ENCODE data around the gene KIT. TPM values are rescaled to one million over a fixed set of nuclear protein-coding genes. Genes with fewer than 3 reads are reported as not detected.
A peak's percentile ranks its signal among the peaks of the same experiment; 100 is the strongest.

KIT gene
- total and polyA plus RNA-seq, 2 of the 4 experiments (the other 2 are of a cell fraction) = 3.3 to 5.9 TPM

DNA sequence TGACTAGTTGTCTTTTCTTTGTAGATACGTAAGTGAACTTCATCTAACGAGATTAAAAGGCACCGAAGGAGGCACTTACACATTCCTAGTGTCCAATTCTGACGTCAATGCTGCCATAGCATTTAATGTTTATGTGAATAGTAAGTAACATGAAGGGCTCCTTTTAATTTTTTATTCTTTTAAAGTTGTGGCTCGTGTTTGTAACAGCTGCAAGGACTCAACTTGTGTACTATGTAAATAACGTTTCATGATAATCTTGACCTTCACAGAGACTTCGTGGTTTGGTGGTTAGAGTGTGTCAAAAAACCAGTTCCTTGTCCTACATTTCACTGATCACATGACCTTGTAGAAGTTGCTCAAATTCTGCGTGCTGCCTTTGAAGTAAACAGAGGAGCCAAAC lies 51.6 kb downstream of the KIT start:
- no peak overlapping the region for H3K14ac ChIP-seq (replicated peaks; ENCODE audit: low read depth, low read length)
- H4K91ac ChIP-seq (ENCODE audit: insufficient read depth, low read depth, low read length) = no peak overlapping the region
- H3K4me3 ChIP-seq (ENCODE audit: insufficient read depth, low read depth, low read length) = no peak overlapping the region
- ChIA-PET CTCF (no interaction called here), POLR2A (ENCODE audit: unreplicated experiment) (no interaction called here)
- no peaks in the 10 kb centered on the region for H4K20me1 ChIP-seq (ENCODE audit: insufficient read depth, low read length)
- no peak overlapping the region for H2BK20ac ChIP-seq (ENCODE audit: low read depth, low read length)
- H2BK5ac ChIP-seq (ENCODE audit: low read depth, low read length, poor library complexity, severe bottlenecking) = peak overlapping the region; percentile 31
- no peak overlapping the region for H2AK5ac ChIP-seq (ENCODE audit: low read depth, low read length)
- no peak overlapping the region for H3K23ac ChIP-seq (ENCODE audit: low read depth, low read length)
- no peak overlapping the region; the same call in 1 of the 2 replicates for H3K4me2 ChIP-seq (ENCODE audit: low read depth, low read length)
- no peak overlapping the region for H3K18ac ChIP-seq (ENCODE audit: low read depth, low read length)
- H3K4ac ChIP-seq (ENCODE audit: low read depth, low read length) = no peak overlapping the region
- DNase-seq = peak; percentile 45
- H3K9me1 ChIP-seq (ENCODE audit: insufficient read depth, low read length) = 0 out of 2 replicates have a peak, but pooled peaks cover 3% of the 10 kb centered on the region
- BruUV-seq (replicated peaks) = no TSS peak
- peaks cover 9% of the 10 kb centered on the region for H3K4me1 ChIP-seq (ENCODE audit: control insufficient read depth, insufficient read depth, low read length)
- no peak overlapping the region for H3K56ac ChIP-seq (ENCODE audit: extremely low read depth, insufficient read depth, low read length)
- no CpG with 5 or more reads among the region's 8 CpGs for WGBS, 2 experiments (ENCODE audit: extremely low coverage in 2 of 2, insufficient read length in 1 of 2)
- no peaks in the 10 kb centered on the region for H3K9me3 ChIP-seq (ENCODE audit: control insufficient read depth, insufficient read depth, low read length)
- intact Hi-C loops (cut with micrococcal nuclease) = no loop called here
- H2BK15ac ChIP-seq (ENCODE audit: low read depth, low read length) = no peak overlapping the region
- H2BK120ac ChIP-seq (ENCODE audit: low read depth, low read length) = no peak overlapping the region
- no peak overlapping the region for H4K8ac ChIP-seq (ENCODE audit: low read depth in 2 of 2, low read length in 2 of 2)
- no peak overlapping the region for H2AK9ac ChIP-seq (replicated peaks; ENCODE audit: low read depth, low read length, poor library complexity)
- peaks cover 6% of the 10 kb centered on the region for H3K36me3 ChIP-seq (ENCODE audit: control insufficient read depth, insufficient read depth, low read length)
- no peak overlapping the region for H4K5ac ChIP-seq (ENCODE audit: low read depth, low read length)
- in situ Hi-C loops (cut with MboI; ENCODE audit: low sequenced_read_pairs) = no loop called here
- TF ChIP-seq POLR2A (IDR thresholded peaks at IDR 0.05; ENCODE audit: low read depth, low read length) = no peak
- TF ChIP-seq, protein P1, sequence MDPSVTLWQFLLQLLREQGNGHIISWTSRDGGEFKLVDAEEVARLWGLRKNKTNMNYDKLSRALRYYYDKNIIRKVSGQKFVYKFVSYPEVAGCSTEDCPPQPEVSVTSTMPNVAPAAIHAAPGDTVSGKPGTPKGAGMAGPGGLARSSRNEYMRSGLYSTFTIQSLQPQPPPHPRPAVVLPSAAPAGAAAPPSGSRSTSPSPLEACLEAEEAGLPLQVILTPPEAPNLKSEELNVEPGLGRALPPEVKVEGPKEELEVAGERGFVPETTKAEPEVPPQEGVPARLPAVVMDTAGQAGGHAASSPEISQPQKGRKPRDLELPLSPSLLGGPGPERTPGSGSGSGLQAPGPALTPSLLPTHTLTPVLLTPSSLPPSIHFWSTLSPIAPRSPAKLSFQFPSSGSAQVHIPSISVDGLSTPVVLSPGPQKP (IDR thresholded peaks at IDR 0.05; ENCODE audit: borderline replicate concordance, low read depth, low read length) = no peak
- TF ChIP-seq, protein P2, sequence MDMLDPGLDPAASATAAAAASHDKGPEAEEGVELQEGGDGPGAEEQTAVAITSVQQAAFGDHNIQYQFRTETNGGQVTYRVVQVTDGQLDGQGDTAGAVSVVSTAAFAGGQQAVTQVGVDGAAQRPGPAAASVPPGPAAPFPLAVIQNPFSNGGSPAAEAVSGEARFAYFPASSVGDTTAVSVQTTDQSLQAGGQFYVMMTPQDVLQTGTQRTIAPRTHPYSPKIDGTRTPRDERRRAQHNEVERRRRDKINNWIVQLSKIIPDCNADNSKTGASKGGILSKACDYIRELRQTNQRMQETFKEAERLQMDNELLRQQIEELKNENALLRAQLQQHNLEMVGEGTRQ (IDR thresholded peaks at IDR 0.05; ENCODE audit: low read depth, low read length) = peak; percentile 30; the same call in 1 of the 2 replicates
- no peaks in the 10 kb centered on the region for H3K27me3 ChIP-seq (ENCODE audit: control insufficient read depth, insufficient read depth, low read length)
- no peak overlapping the region for H3K9ac ChIP-seq (ENCODE audit: low read depth, low read length)
- H2AFZ ChIP-seq (replicated peaks; ENCODE audit: low read length, poor library complexity) = no peak overlapping the region
- H3K79me1 ChIP-seq (ENCODE audit: low read depth in 1 of 2, low read length in 2 of 2) = no peaks in the 10 kb centered on the region
- ATAC-seq (ENCODE audit: low read depth) = peak; percentile 67
- dilution Hi-C loops (cut with HindIII; ENCODE audit: low sequenced_read_pairs, unreplicated experiment) = no loop called here
- no peak overlapping the region for H3K27ac ChIP-seq (ENCODE audit: insufficient read depth, low read length)

All from IMR-90 (cell line).